Endothelial cell of umbilical vein (primary cell): ENCODE results near the gene ADAMTS6. TPM values are rescaled to one million over a fixed set of nuclear protein-coding genes. Genes with fewer than 3 reads are reported as not detected.

Experiments
- BruUV-seq: library from RNA; stranded (reverse); fragments of 400-500 nt; replicated peaks from 2 replicates; lab custom pipeline; 2021; lab: Mats Ljungman, UMichigan
- CTCF ChIA-PET: fragments of 300-600, 350-600 bp; sonication (Branson Sonifier 250); formaldehyde crosslinking; loops from one replicate; lab custom pipeline; 2021; ENCODE audit warnings: antibody characterized with exemption, inconsistent platforms; lab: Charles Lee
- POLR2A ChIA-PET: fragments of 300-600, 350-600 bp; sonication (Branson Sonifier 250); formaldehyde crosslinking; loops from one replicate; lab custom pipeline; 2021; ENCODE audit warnings: antibody characterized with exemption, inconsistent platforms; lab: Charles Lee
- DNase-seq: peaks from one replicate; pipeline ENCODE4 v3.0.0-alpha.2; 2011; ENCODE audit warnings: low read depth, low spot score
- FAIRE-seq: peaks from 2 replicates; lab custom pipeline; 2011; peaks lifted over from hg19 to GRCh38; lab: Jason Lieb, UNC
- H2AFZ ChIP-seq: 2 replicates; pipeline ENCODE4 v1.6.0; 2012; ENCODE audit warnings: low read depth, low read length, control low read depth, inconsistent platforms
- H3K27ac ChIP-seq: 2 replicates; pipeline ENCODE4 v1.5.1; 2011; ENCODE audit warnings: low read depth, mild to moderate bottlenecking, control low read depth, low read length, moderate library complexity; ENCODE audit not compliant: insufficient read depth
- H3K27me3 ChIP-seq, 2 experiments: 2 replicates each; pipeline versions ENCODE4 v1.6.0 to v1.6.1; 2011; ENCODE audit warnings: low read length in 2 of 2, mixed read lengths in 1 of 2; ENCODE audit not compliant: control insufficient read depth in 2 of 2, insufficient read depth in 2 of 2
- H3K36me3 ChIP-seq, 2 experiments: 2 replicates in 1 of 2; 3 replicates in 1 of 2; pipeline ENCODE4 v1.5.1; 2011; ENCODE audit warnings: low read length in 2 of 2, mild to moderate bottlenecking in 1 of 2, moderate library complexity in 1 of 2; ENCODE audit not compliant: control insufficient read depth in 2 of 2, insufficient read depth in 2 of 2; ENCODE audit errors: extremely low read depth in 1 of 2
- H3K4me1 ChIP-seq: 3 replicates; pipeline ENCODE4 v1.5.1; 2011; ENCODE audit warnings: mild to moderate bottlenecking, low read length; ENCODE audit not compliant: control insufficient read depth, insufficient read depth; ENCODE audit errors: extremely low read depth
- H3K4me2 ChIP-seq: 2 replicates; pipeline ENCODE4 v1.6.1; 2011; ENCODE audit warnings: low read length, control low read depth, mixed read lengths; ENCODE audit not compliant: insufficient read depth
- H3K4me3 ChIP-seq, 3 experiments: fragments of 200-600 bp in 1 of 3; sonication (generic), shearing (Covaris generic) in 1 of 3; replicated peaks in 1 of 3; 2 replicates each; pipeline ENCODE4 v1.5.1; 2011 to 2016; ENCODE audit warnings: control low read depth in 3 of 3, low read length in 3 of 3, mild to moderate bottlenecking in 2 of 3, inconsistent platforms in 1 of 3, low read depth in 1 of 3, moderate library complexity in 1 of 3; ENCODE audit not compliant: insufficient read depth in 1 of 3
- H3K79me2 ChIP-seq: 2 replicates; pipeline ENCODE4 v1.6.0; 2012; ENCODE audit warnings: low read length, inconsistent platforms; ENCODE audit not compliant: control insufficient read depth, insufficient read depth
- H3K9ac ChIP-seq: replicated peaks from 2 replicates; pipeline ENCODE3; 2011; ENCODE audit warnings: low read length, control low read depth; ENCODE audit not compliant: insufficient read depth; ENCODE audit errors: extremely low read depth
- H3K9me1 ChIP-seq: replicated peaks from 3 replicates; pipeline ENCODE4 v1.6.0; 2011; ENCODE audit warnings: mild to moderate bottlenecking, low read length; ENCODE audit not compliant: control insufficient read depth, insufficient read depth; ENCODE audit errors: extremely low read depth
- H3K9me3 ChIP-seq: replicated peaks from 2 replicates; pipeline ENCODE4 v1.5.1; 2012; ENCODE audit warnings: low read length, inconsistent platforms; ENCODE audit not compliant: control insufficient read depth, insufficient read depth
- H4K20me1 ChIP-seq: replicated peaks from 2 replicates; pipeline ENCODE3; 2011; ENCODE audit warnings: mild to moderate bottlenecking, low read length; ENCODE audit not compliant: control insufficient read depth, insufficient read depth; ENCODE audit errors: extremely low read depth
- EZH2 ChIP-seq: IDR thresholded peaks from 2 replicates; pipeline ENCODE4 v1.6.1; 2012; ENCODE audit warnings: borderline replicate concordance, low read depth, mild to moderate bottlenecking, moderate library complexity, low read length, inconsistent platforms; ENCODE audit not compliant: severe bottlenecking
- FOS ChIP-seq: IDR thresholded peaks from 2 replicates; pipeline ENCODE4 v1.6.1; 2011; ENCODE audit warnings: mild to moderate bottlenecking, low read length, moderate library complexity, borderline replicate concordance; ENCODE audit not compliant: insufficient read depth
- GATA2 ChIP-seq: IDR thresholded peaks from 2 replicates; pipeline ENCODE4 v1.7.0; 2011; ENCODE audit warnings: low read depth, mild to moderate bottlenecking, moderate library complexity, mixed read lengths, low read length; ENCODE audit not compliant: insufficient read length, insufficient read depth
- JUN ChIP-seq: IDR thresholded peaks from 2 replicates; pipeline ENCODE4 v1.6.1; 2011; ENCODE audit warnings: borderline replicate concordance, low read depth; ENCODE audit not compliant: insufficient read length, insufficient read depth
- MYC ChIP-seq: IDR thresholded peaks from one replicate; pipeline ENCODE4 v1.6.1; 2011; ENCODE audit warnings: mild to moderate bottlenecking, low read depth, low read length
- POLR2A ChIP-seq: IDR thresholded peaks from 2 replicates; pipeline ENCODE4 v1.6.1; 2012; ENCODE audit warnings: low read depth, mild to moderate bottlenecking, control low read depth, low read length
- POLR2AphosphoS5 ChIP-seq: IDR thresholded peaks from 2 replicates; pipeline ENCODE4 v1.6.1; 2012; ENCODE audit warnings: low read depth, mild to moderate bottlenecking, control low read depth, low read length, moderate library complexity; ENCODE audit not compliant: insufficient read depth
- dilution Hi-C: fragments of 300-500 bp; cut with MboI; formaldehyde crosslinking; loops from one replicate; pipeline ENCODE4 v1.15.0; 2019; ENCODE audit warnings: low sequenced_read_pairs; ENCODE audit not compliant: extremely low pct_ligation_motif_present
- intact Hi-C: fragments of 100-400 bp; cut with micrococcal nuclease; formaldehyde crosslinking; loops from one replicate; pipeline ENCODE4 v1.10.0; 2022
- polyA plus RNA-seq, 4 experiments: library from polyadenylated mRNA; depleted of rRNA in 3 of 4; stranded (reverse) in 3 of 4; unstranded in 1 of 4; fragments of >200 nt; gene quantifications; 2 replicates each; pipeline versions ENCODE4 v1.2.1 to v1.2.3, GENCODE V29; 2011 to 2012; ENCODE audit warnings: missing spikeins in 1 of 4
- total RNA-seq: library from RNA; stranded (reverse); gene quantifications from 2 replicates; pipeline ENCODE4 v1.2.3, GENCODE V29; 2021
- TF ChIP-seq, protein P1 (sequence below): IDR thresholded peaks from 2 replicates; pipeline ENCODE4 v1.6.1; 2011; ENCODE audit not compliant: insufficient read depth, insufficient read length
- TF ChIP-seq, protein P2 (sequence below), 2 donors: IDR thresholded peaks; 1 replicate in 1 of 2; 2 replicates in 1 of 2; pipeline ENCODE4 v1.5.1; 2011; ENCODE audit warnings: low read length in 2 of 2, mild to moderate bottlenecking in 2 of 2, moderate library complexity in 2 of 2, control low read depth in 1 of 2, inconsistent platforms in 1 of 2, low read depth in 1 of 2; ENCODE audit not compliant: insufficient read depth in 1 of 2; ENCODE audit errors: extremely low read depth in 1 of 2

Gene ADAMTS6
- total and polyA plus RNA-seq, 2 donors (not counting 3 experiments of a cell fraction or from before 2014, with no cell fraction given): 20.4 to 43.4 TPM

DNA sequence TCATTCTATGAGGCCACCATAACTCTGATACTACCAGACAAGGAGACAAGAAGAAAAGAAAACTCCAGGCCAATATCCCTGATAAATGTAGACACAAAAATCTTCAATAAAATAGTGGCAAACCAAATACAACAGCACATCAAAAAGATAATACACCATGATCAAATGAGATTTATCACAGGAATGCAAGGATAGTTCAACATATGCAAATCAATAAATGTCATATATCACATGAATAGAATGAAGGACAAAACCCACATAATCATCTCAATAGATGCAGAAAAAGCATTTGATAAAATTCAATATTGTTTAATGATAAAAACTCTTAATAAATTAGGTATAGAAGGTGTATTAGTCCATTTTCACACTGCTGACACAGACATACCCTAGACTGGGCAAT lies 139.9 kb downstream of the ADAMTS6 start:
- POLR2A ChIA-PET: no interaction called here
- DNase-seq (no peak), FAIRE-seq (no peak)
- BruUV-seq: no TSS peak
- Histone ChIP-seq H3K4me3 (no peak overlapping the region), H3K9ac (no peak overlapping the region), H4K20me1 (peaks cover 2% of the 10 kb centered on the region), H2AFZ (no peak overlapping the region), H3K9me1 (no peaks in the 10 kb centered on the region), H3K4me2 (no peak overlapping the region), H3K79me2 (peaks cover 32% of the 10 kb centered on the region), H3K9me3 (no peaks in the 10 kb centered on the region), H3K27ac (no peak overlapping the region), H3K27me3 (no peaks in the 10 kb centered on the region), H3K36me3 (no peaks in the 10 kb centered on the region), H3K4me1 (no peaks in the 10 kb centered on the region)
- TF ChIP-seq, protein P1, sequence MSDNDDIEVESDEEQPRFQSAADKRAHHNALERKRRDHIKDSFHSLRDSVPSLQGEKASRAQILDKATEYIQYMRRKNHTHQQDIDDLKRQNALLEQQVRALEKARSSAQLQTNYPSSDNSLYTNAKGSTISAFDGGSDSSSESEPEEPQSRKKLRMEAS: no peak
- TF ChIP-seq FOS (no peak), EZH2 (no peak), GATA2 (no peak), POLR2AphosphoS5 (no peak)
- CTCF ChIA-PET: no interaction called here
- intact Hi-C loops: no loop called here
- dilution Hi-C loops: no loop called here

DNA sequence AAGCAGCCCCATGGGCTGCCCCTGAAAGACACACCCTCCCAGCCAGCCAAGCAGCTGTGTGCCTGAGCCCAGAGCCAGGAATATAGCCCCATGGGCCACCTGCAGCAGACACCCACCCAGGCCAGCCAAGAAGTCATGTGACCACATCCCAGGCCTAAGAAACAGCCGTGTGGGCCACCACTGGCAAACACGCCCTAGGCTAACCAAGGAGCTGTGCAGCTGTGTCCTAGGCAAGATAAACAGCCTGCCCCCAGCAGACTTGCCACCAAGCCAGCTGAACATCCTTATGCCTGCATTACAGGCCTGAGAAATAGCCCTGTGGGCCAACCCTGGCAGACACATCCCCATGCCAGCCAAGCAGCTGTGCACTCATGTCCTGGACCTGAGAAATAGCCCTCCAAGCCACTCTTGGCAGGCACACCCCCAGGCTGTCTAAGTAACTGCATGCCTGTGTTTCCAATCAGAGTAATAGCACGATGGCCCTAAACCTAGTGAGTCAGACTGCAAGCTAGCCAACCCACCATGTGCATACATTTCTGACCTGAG lies 143.0 kb downstream of the ADAMTS6 start:
- Histone ChIP-seq H4K20me1 (peaks cover 2% of the 10 kb centered on the region), H3K4me2 (no peak overlapping the region), H3K27ac (no peak overlapping the region), H3K9ac (no peak overlapping the region), H3K4me3 (no peak overlapping the region), H3K27me3 (no peaks in the 10 kb centered on the region), H3K79me2 (peaks cover 32% of the 10 kb centered on the region), H2AFZ (no peak overlapping the region), H3K36me3 (peaks cover 0 to 2% of the 10 kb centered on the region in 2 experiments), H3K9me1 (no peaks in the 10 kb centered on the region), H3K4me1 (no peaks in the 10 kb centered on the region), H3K9me3 (no peaks in the 10 kb centered on the region)
- FAIRE-seq (no peak), DNase-seq (no peak)
- no peak for TF ChIP-seq FOS
- TF ChIP-seq GATA2: no peak
- no peak for TF ChIP-seq EZH2
- TF ChIP-seq, protein P2, sequence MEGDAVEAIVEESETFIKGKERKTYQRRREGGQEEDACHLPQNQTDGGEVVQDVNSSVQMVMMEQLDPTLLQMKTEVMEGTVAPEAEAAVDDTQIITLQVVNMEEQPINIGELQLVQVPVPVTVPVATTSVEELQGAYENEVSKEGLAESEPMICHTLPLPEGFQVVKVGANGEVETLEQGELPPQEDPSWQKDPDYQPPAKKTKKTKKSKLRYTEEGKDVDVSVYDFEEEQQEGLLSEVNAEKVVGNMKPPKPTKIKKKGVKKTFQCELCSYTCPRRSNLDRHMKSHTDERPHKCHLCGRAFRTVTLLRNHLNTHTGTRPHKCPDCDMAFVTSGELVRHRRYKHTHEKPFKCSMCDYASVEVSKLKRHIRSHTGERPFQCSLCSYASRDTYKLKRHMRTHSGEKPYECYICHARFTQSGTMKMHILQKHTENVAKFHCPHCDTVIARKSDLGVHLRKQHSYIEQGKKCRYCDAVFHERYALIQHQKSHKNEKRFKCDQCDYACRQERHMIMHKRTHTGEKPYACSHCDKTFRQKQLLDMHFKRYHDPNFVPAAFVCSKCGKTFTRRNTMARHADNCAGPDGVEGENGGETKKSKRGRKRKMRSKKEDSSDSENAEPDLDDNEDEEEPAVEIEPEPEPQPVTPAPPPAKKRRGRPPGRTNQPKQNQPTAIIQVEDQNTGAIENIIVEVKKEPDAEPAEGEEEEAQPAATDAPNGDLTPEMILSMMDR (IDR thresholded peaks at IDR 0.05; ENCODE audit: extremely low read depth in 1 of 2, insufficient read depth in 1 of 2, low read depth in 1 of 2, low read length in 2 of 2): no peak
- TF ChIP-seq POLR2A: no peak
- no peak for TF ChIP-seq JUN
- no peak for TF ChIP-seq MYC
- dilution Hi-C loops (no loop called here), intact Hi-C loops (no loop called here)
- BruUV-seq: no TSS peak
- POLR2A ChIA-PET: no interaction called here
- CTCF ChIA-PET: interaction anchor here (0.6 to 0.7 kb wide), 2 partner anchors 13 to 165 kb away, joined by 3 read pairs; no protein-coding TSS in a partner anchor
